Measurements from ENCODE around the gene LXN.

The LXN gene

GRCh38 chr3:158668506-158668905, 3.9 kb downstream of the LXN start:
- no peaks in the 10 kb centered on the region for H3K9me3 ChIP-seq
- peaks cover 14 to 20% of the 10 kb centered on the region in 2 experiments for H3K4me1 ChIP-seq (ENCODE audit: control insufficient read depth in 1 of 2, insufficient read depth in 1 of 2, low read depth in 1 of 2, low read length in 1 of 2)
- H3K27me3 ChIP-seq = no peaks in the 10 kb centered on the region
- H3K27ac ChIP-seq = no peak overlapping the region
- no peak overlapping the region for H3K4me3 ChIP-seq (ENCODE audit: low read depth in 1 of 2, low read length in 1 of 2)
- no peak for TF ChIP-seq CTCF (IDR thresholded peaks at IDR 0.05)
- H3K36me3 ChIP-seq = peaks cover 59% of the 10 kb centered on the region

GRCh38 chr3:158666416-158666815, 6.0 kb downstream of the LXN start:
- peaks cover 4 to 6% of the 10 kb centered on the region in 2 experiments for H3K4me1 ChIP-seq (ENCODE audit: control insufficient read depth in 1 of 2, insufficient read depth in 1 of 2, low read depth in 1 of 2, low read length in 1 of 2)
- no peak overlapping the region for H3K27ac ChIP-seq
- H3K9me3 ChIP-seq = no peaks in the 10 kb centered on the region
- no peaks in the 10 kb centered on the region for H3K27me3 ChIP-seq
- TF ChIP-seq CTCF (IDR thresholded peaks at IDR 0.05) = no peak
- peaks cover 70% of the 10 kb centered on the region for H3K36me3 ChIP-seq
- H3K4me3 ChIP-seq (ENCODE audit: low read depth in 1 of 2, low read length in 1 of 2) = no peak overlapping the region

GRCh38 chr3:158663832-158664231, 8.6 kb downstream of the LXN start:
- TF ChIP-seq CTCF (IDR thresholded peaks at IDR 0.05) = no peak
- no peak overlapping the region for H3K27ac ChIP-seq
- H3K36me3 ChIP-seq = peaks cover 80% of the 10 kb centered on the region
- H3K27me3 ChIP-seq = no peaks in the 10 kb centered on the region
- H3K4me1 ChIP-seq (ENCODE audit: control insufficient read depth in 1 of 2, insufficient read depth in 1 of 2, low read depth in 1 of 2, low read length in 1 of 2) = no peaks in the 10 kb centered on the region
- no peak overlapping the region for H3K4me3 ChIP-seq (ENCODE audit: low read depth in 1 of 2, low read length in 1 of 2)
- H3K9me3 ChIP-seq = no peaks in the 10 kb centered on the region

GRCh38 chr3:158663246-158663645, 9.2 kb downstream of the LXN start:
- TF ChIP-seq CTCF (IDR thresholded peaks at IDR 0.05) = no peak
- no peak overlapping the region for H3K27ac ChIP-seq
- H3K36me3 ChIP-seq = peaks cover 77% of the 10 kb centered on the region
- no peaks in the 10 kb centered on the region for H3K27me3 ChIP-seq
- H3K4me1 ChIP-seq (ENCODE audit: control insufficient read depth in 1 of 2, insufficient read depth in 1 of 2, low read depth in 1 of 2, low read length in 1 of 2) = no peaks in the 10 kb centered on the region
- H3K9me3 ChIP-seq = no peaks in the 10 kb centered on the region
- no peak overlapping the region for H3K4me3 ChIP-seq (ENCODE audit: low read depth in 1 of 2, low read length in 1 of 2)

- H3K27ac ChIP-seq = no peak overlapping the region
- no peaks in the 10 kb centered on the region for H3K4me1 ChIP-seq (ENCODE audit: control insufficient read depth in 1 of 2, insufficient read depth in 1 of 2, low read depth in 1 of 2, low read length in 1 of 2)
- peaks cover 61% of the 10 kb centered on the region for H3K36me3 ChIP-seq
- no peak for TF ChIP-seq CTCF (IDR thresholded peaks at IDR 0.05)
- H3K27me3 ChIP-seq = no peaks in the 10 kb centered on the region
- H3K4me3 ChIP-seq (ENCODE audit: low read depth in 1 of 2, low read length in 1 of 2) = no peak overlapping the region
- H3K9me3 ChIP-seq = no peaks in the 10 kb centered on the region
These were observed 11.7 kb downstream of the LXN start for GRCh38 chr3:158660711-158661110.

Data from neutrophil (primary cell).